Gastroesophageal sphincter (tissue), 4 donors: ENCODE measurements around the gene NEMP1. TPM values are rescaled to one million over a fixed set of nuclear protein-coding genes. Genes with fewer than 3 reads are reported as not detected.

Experiments
- ATAC-seq: fragments of 150-250 bp; one replicate; pipeline ENCODE4 v1.9.1; 2016; ENCODE audit warnings: mild to moderate bottlenecking, moderate library complexity
- H3K27ac ChIP-seq, 4 donors: fragments of 200-600 bp; sonication (generic) in 3 of 4; 1 replicate in 3 of 4; 2 replicates in 1 of 4; pipeline ENCODE4 v1.5.1; 2016 to 2019
- H3K27me3 ChIP-seq: fragments of 200-600 bp; sonication (generic); one replicate; pipeline ENCODE4 v1.5.1; 2019
- H3K36me3 ChIP-seq, 2 donors: fragments of 200-600 bp; sonication (generic); one replicate each; pipeline ENCODE4 v1.5.1; 2019; ENCODE audit warnings: control low read depth in 1 of 2
- H3K4me1 ChIP-seq, 3 donors: fragments of 200-600 bp; sonication (generic); 1 replicate in 2 of 3; 2 replicates in 1 of 3; pipeline ENCODE4 v1.5.1; 2016 to 2019; ENCODE audit warnings: control low read depth in 2 of 3
- H3K4me3 ChIP-seq, 2 donors: fragments of 200-600 bp; sonication (generic); one replicate each; pipeline ENCODE4 v1.5.1; 2019; ENCODE audit warnings: mild to moderate bottlenecking in 1 of 2, moderate library complexity in 1 of 2
- H3K9me3 ChIP-seq, 3 donors: fragments of 200-600 bp; sonication (generic); one replicate each; pipeline ENCODE4 v1.5.1; 2017 to 2019; ENCODE audit warnings: control low read depth in 2 of 3
- EP300 ChIP-seq: sonication (generic); formaldehyde crosslinking; IDR thresholded peaks from one replicate; pipeline ENCODE4 v1.6.1; 2017; ENCODE audit warnings: antibody characterized with exemption, mild to moderate bottlenecking
- POLR2A ChIP-seq, 2 donors: fragments of 450-650 bp; IDR thresholded peaks; one replicate each; pipeline ENCODE4 v1.6.1; 2017; ENCODE audit warnings: antibody characterized with exemption in 2 of 2, mild to moderate bottlenecking in 2 of 2, moderate library complexity in 1 of 2
- POLR2AphosphoS5 ChIP-seq: sonication (generic); formaldehyde crosslinking; IDR thresholded peaks from one replicate; pipeline ENCODE4 v1.6.1; 2017; ENCODE audit warnings: antibody characterized with exemption
- WGBS, 2 donors: methylation state at CpG; one replicate each; pipeline ENCODE4 v1.1.5; 2018; ENCODE audit warnings: low coverage in 1 of 2; 5-methylcytosine and 5-hydroxymethylcytosine counted together
- total RNA-seq, 4 donors: library from RNA; depleted of rRNA; stranded (reverse); fragments of >200 nt; gene quantifications; one replicate each; pipeline ENCODE4 v1.1.0, GENCODE V29; 2016
- TF ChIP-seq, protein P1 (sequence below), 4 experiments: fragments of 200-600 bp in 2 of 4; fragments of 450-650 bp in 2 of 4; sonication (generic) in 1 of 4; IDR thresholded peaks; one replicate each; pipeline ENCODE4 v1.5.1; 2017 to 2019; ENCODE audit warnings: antibody characterized with exemption in 4 of 4, mild to moderate bottlenecking in 2 of 4, moderate library complexity in 2 of 4

NEMP1 gene
- total RNA-seq, 4 donors from 2014 or later, result 11.8 to 14.9 (median 12.7) TPM

DNA sequence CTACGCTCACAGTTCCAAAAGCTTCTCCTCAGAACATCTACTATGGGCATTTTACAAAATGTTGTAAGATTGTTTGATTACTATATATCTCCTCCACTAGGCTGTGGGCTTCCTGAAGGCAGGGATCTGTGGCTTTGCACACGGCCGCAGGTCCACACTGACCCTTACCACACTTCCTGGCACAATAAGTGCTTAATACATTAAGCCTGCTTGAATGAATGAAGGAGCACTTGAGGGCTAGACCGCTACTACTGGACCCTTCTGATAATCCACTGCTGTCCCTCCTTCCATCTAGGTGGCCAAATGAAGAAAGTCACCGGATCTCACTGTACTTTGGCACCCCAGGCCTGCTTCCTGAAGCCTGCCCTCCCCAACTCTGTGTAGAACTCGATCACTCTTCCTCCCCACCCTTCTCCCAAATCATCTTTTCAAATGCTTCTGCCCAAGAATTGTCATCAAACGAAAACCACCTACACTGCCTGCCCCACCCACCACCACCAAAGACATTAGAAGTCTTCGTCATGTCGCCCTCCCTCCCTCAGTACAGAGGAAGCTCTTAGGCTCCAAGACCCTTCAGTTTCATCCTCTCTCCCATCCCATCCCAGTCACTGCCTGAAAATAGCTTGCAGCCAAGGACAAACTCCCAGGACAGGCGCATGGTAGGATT lies 71.6 kb downstream of the NEMP1 start:
- peaks cover 0 to 28% of the 10 kb centered on the region in 2 donors for H3K36me3 ChIP-seq
- H3K4me3 ChIP-seq, result peak overlapping the region; percentile 11 to 95
- H3K9me3 ChIP-seq, result no peaks in the 10 kb centered on the region
- H3K27me3 ChIP-seq, result no peaks in the 10 kb centered on the region
- TF ChIP-seq, protein P1, sequence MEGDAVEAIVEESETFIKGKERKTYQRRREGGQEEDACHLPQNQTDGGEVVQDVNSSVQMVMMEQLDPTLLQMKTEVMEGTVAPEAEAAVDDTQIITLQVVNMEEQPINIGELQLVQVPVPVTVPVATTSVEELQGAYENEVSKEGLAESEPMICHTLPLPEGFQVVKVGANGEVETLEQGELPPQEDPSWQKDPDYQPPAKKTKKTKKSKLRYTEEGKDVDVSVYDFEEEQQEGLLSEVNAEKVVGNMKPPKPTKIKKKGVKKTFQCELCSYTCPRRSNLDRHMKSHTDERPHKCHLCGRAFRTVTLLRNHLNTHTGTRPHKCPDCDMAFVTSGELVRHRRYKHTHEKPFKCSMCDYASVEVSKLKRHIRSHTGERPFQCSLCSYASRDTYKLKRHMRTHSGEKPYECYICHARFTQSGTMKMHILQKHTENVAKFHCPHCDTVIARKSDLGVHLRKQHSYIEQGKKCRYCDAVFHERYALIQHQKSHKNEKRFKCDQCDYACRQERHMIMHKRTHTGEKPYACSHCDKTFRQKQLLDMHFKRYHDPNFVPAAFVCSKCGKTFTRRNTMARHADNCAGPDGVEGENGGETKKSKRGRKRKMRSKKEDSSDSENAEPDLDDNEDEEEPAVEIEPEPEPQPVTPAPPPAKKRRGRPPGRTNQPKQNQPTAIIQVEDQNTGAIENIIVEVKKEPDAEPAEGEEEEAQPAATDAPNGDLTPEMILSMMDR (IDR thresholded peaks at IDR 0.05), result no peak
- no peak for TF ChIP-seq EP300
- TF ChIP-seq POLR2AphosphoS5, result no peak
- no peak for TF ChIP-seq POLR2A (IDR thresholded peaks at IDR 0.05)
- 53 to 61% methylated on average over 8 to 10 of the region's 10 CpGs for WGBS, 2 donors
- ATAC-seq, result no peak
- peaks cover 0 to 34% (median 13%) of the 10 kb centered on the region in 3 donors for H3K4me1 ChIP-seq
- H3K27ac ChIP-seq, result peak overlapping the region in 3 of 4 donors; percentile 90 to 94 (median 93)

GRCh38 chr12:57005980-57006808 lies 72.4 kb downstream of the NEMP1 start, which contains the start of gene ZBTB39:
ZBTB39 (minus strand) TSS chr12:57006546; CDS start chr12:57004917, 1,629 bp downstream.
- no peaks in the 10 kb centered on the region for H3K9me3 ChIP-seq

More at GRCh38 chr12:57005980-57006808, 72.4 kb downstream of the NEMP1 start, which contains the start of gene ZBTB39:
- Histone ChIP-seq H3K27ac (peak within 1 kb of the TSS; percentile 34 to 94 (median 92)), H3K4me1 (peaks cover 0 to 42% (median 13%) of the 10 kb centered on the region in 3 donors), H3K27me3 (no peaks in the 10 kb centered on the region), H3K36me3 (peaks cover 0 to 36% of the 10 kb centered on the region in 2 donors), H3K4me3 (peak within 1 kb of the TSS; percentile 79 to 95)
- peak; percentile 33 to 38 for TF ChIP-seq POLR2A (IDR thresholded peaks at IDR 0.05)
- TF ChIP-seq POLR2AphosphoS5, result no peak
- TF ChIP-seq, protein P1 (IDR thresholded peaks at IDR 0.05), result peak; percentile 31 to 69 (median 38)
- no peak for TF ChIP-seq EP300
- ATAC-seq, result peak; percentile 93
- no CpG with 5 or more reads among the region's 94 CpGs for WGBS, 2 donors

Other genes starting within 250 kb of the NEMP1 start
- gene SDR9C7, start 144.4 kb downstream of the NEMP1 start, total RNA-seq, result not detected
- gene RDH16, start 121.2 kb downstream of the NEMP1 start, total RNA-seq, result under 1 TPM in 3 of 4 donors, not detected in 1; 0.22 to 0.81 (median 0.27) TPM
- gene ZBTB39, start 72.2 kb downstream of the NEMP1 start, total RNA-seq, result 1 to 10 TPM; 6.1 to 8.9 (median 6.7) TPM
- not detected for gene TAC3, start 62.3 kb downstream of the NEMP1 start, total RNA-seq
- gene MYO1A, start 28.7 kb downstream of the NEMP1 start, total RNA-seq, result under 1 TPM; 0.22 to 0.54 (median 0.29) TPM
- gene NAB2, start 10.3 kb upstream of the NEMP1 start, total RNA-seq, result 10 to 100 TPM; 30.7 to 41.3 (median 38.8) TPM
- gene STAT6, start 32.6 kb upstream of the NEMP1 start, total RNA-seq, result 100 to 1,000 TPM in 3 of 4 donors, 10 to 100 TPM in 1; 92.5 to 166 (median 156) TPM
- 100 to 1,000 TPM; 185 to 292 (median 216) TPM for gene LRP1, start 49.7 kb upstream of the NEMP1 start, total RNA-seq
- not detected for gene LRP1-AS, start 68.8 kb upstream of the NEMP1 start, total RNA-seq
- 1 to 10 TPM in 1 of 4 donors, not detected in 3; 1.1 TPM for gene NXPH4, start 138.0 kb upstream of the NEMP1 start, total RNA-seq
- 10 to 100 TPM; 20.5 to 42.4 (median 34.4) TPM for gene SHMT2, start 150.9 kb upstream of the NEMP1 start, total RNA-seq
- under 1 TPM in 3 of 4 donors, not detected in 1; 0.32 to 0.94 (median 0.35) TPM for gene STAC3, start 172.4 kb upstream of the NEMP1 start, total RNA-seq